Panc1 (cell line): ENCODE measurements around the gene LAYN. TPM values are rescaled to one million over a fixed set of nuclear protein-coding genes. Genes with fewer than 3 reads are reported as not detected.

ENCODE experiments used
- ATAC-seq: fragments of 200-7000 bp; cut with Tn5 transposase; 2 replicates; pipeline ENCODE4 v1.9.1; 2020; ENCODE audit warnings: mild to moderate bottlenecking, moderate library complexity
- BruUV-seq: library from RNA; stranded (reverse); fragments of 400-500 nt; replicated peaks from 2 replicates; lab custom pipeline; 2021; lab: Mats Ljungman, UMichigan
- CTCF ChIA-PET: fragments of 300-600 bp; sonication (Branson Sonifier 250); formaldehyde crosslinking; loops from one replicate; lab custom pipeline; 2022; ENCODE audit warnings: antibody characterized with exemption; lab: Charles Lee
- POLR2A ChIA-PET: fragments of 300-600 bp; sonication (Branson Sonifier 250); formaldehyde crosslinking; loops from one replicate; lab custom pipeline; 2022; ENCODE audit warnings: antibody characterized with exemption; lab: Charles Lee
- DNase-seq: peaks from one replicate; pipeline ENCODE4 v3.0.0-alpha.2; 2010; ENCODE audit warnings: low read depth, low spot score
- H3K27ac ChIP-seq: 2 replicates; pipeline ENCODE4 v1.5.1; 2011; ENCODE audit warnings: mild to moderate bottlenecking, low read length, inconsistent platforms
- H3K27me3 ChIP-seq: fragments of 200-500 bp; sonication (Bioruptor generic); 2 replicates; pipeline ENCODE4 v1.6.0; 2014; ENCODE audit warnings: low read length, inconsistent platforms; ENCODE audit not compliant: control insufficient read depth, insufficient read depth
- H3K36me3 ChIP-seq: fragments of 200-500 bp; sonication (Bioruptor generic); 2 replicates; pipeline ENCODE4 v1.5.1; 2014; ENCODE audit warnings: inconsistent platforms, mild to moderate bottlenecking, low read length, moderate library complexity; ENCODE audit not compliant: control insufficient read depth, insufficient read depth
- H3K4me1 ChIP-seq: 2 replicates; pipeline ENCODE4 v1.5.1; 2011; ENCODE audit warnings: inconsistent platforms, mild to moderate bottlenecking, low read length, moderate library complexity; ENCODE audit not compliant: control insufficient read depth, insufficient read depth
- H3K4me3 ChIP-seq, 2 experiments: 2 replicates each; pipeline ENCODE4 v1.5.1; 2011 to 2012; ENCODE audit warnings: low read depth in 2 of 2, low read length in 2 of 2, mild to moderate bottlenecking in 2 of 2, inconsistent platforms in 1 of 2, moderate library complexity in 1 of 2
- H3K9me3 ChIP-seq: fragments of 200-500 bp; sonication (Bioruptor generic); 2 replicates; pipeline ENCODE4 v1.5.1; 2014; ENCODE audit warnings: low read depth, mild to moderate bottlenecking, inconsistent platforms, low read length, moderate library complexity; ENCODE audit not compliant: control insufficient read depth, insufficient read depth
- POLR2AphosphoS5 ChIP-seq: IDR thresholded peaks from 2 replicates; pipeline ENCODE4 v1.6.1; 2012; ENCODE audit warnings: mild to moderate bottlenecking, low read depth, low read length, moderate library complexity
- SIN3A ChIP-seq: IDR thresholded peaks from 2 replicates; pipeline ENCODE4 v1.6.1; 2012; ENCODE audit warnings: low read depth, mild to moderate bottlenecking, low read length, moderate library complexity, borderline replicate concordance; ENCODE audit not compliant: insufficient read depth
- TCF7L2 ChIP-seq: IDR thresholded peaks from 2 replicates; pipeline ENCODE4 v1.6.1; 2011; ENCODE audit warnings: mild to moderate bottlenecking, low read depth, low read length, inconsistent platforms
- in situ Hi-C: cut with HindIII; loops from 2 replicates; pipeline ENCODE4 v1.10.0; 2016; ENCODE audit warnings: low sequenced_read_pairs, low pct_unique_long_range_greater_than_20kb
- intact Hi-C: fragments of 100-400 bp; cut with micrococcal nuclease; formaldehyde crosslinking; loops from one replicate; pipeline ENCODE4 v1.10.0; 2022; ENCODE audit not compliant: unreplicated experiment
- total RNA-seq: library from RNA; stranded (reverse); gene quantifications from one replicate; pipeline ENCODE4 v1.2.1, GENCODE V29; 2021; ENCODE audit not compliant: unreplicated experiment
- TF ChIP-seq, protein P1 (sequence below): fragments of 450-650 bp; IDR thresholded peaks from 2 replicates; pipeline ENCODE4 v1.5.1; 2017; ENCODE audit warnings: mild to moderate bottlenecking
- TF ChIP-seq, protein P2 (sequence below), 2 experiments: IDR thresholded peaks; 2 replicates each; pipeline ENCODE4 v1.6.1; 2011 to 2012; ENCODE audit warnings: low read depth in 2 of 2, control low read depth in 1 of 2, low read length in 1 of 2, mild to moderate bottlenecking in 1 of 2, moderate library complexity in 1 of 2; ENCODE audit not compliant: insufficient read depth in 1 of 2

The LAYN gene
- total RNA-seq, 1 experiment from 2014 or later = 3.6 TPM

DNA sequence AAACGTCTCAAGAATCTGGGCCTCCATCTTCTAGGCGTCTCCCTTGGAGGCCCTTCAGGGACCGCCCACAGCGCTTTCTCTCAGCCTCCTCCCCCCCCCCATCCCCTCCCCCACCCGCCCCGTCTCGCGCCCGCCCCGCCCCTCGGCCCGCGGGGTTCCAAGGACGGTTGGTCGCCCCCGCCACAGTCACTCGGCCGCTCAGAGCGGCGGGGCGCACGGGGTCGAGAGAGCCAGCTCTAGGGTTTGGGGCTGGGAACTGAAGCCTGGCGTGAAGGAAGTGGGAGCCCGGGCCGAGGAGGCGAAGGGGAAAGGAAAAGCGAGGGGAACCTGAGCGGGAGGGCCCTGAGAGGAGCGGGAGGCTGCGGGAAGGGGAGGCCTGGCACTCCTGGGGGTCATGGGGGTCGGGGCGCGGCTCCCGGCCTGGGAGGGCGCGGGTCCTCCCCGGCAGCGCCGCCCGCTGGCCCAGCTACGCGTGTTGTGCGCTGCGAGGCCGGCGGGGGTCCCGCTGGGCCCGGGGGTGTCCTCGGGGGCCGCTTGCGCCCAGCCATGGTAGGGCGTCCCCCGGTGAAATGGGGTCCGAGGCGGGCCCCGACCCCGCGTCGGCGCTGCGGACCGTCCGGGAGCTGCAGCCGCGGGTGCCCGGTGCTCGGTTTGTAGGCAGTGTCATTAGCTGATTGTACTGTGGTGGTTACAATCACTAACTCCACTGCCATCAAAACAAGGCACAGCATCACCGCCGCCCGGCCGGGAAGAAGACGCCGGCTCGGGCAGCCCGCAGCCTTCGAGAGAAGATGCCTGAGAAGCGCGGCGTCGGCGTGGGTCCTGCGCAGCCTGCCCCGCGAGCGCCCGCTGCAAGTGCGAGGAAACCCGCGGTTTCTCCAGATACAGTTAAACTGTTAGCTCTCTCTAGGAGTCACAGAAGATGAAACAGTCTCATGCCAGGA, 28.0 kb upstream of the LAYN start, which contains the start of gene BTG4:
Gene BTG4, minus strand, starts transcription at position 91 of the 944 bp plus-strand sequence. CDS start 13,610 bp downstream, outside the sequence.
- peak within 1 kb of the TSS; percentile 43 to 49 for H3K4me3 ChIP-seq
- in situ Hi-C loops (no loop called here), intact Hi-C loops (no loop called here)
- BruUV-seq = no TSS peak
- POLR2A ChIA-PET = interaction anchor here (0.5 kb wide), 1 partner anchor 356 kb away, joined by 4 read pairs; no protein-coding TSS in a partner anchor
- no peaks in the 10 kb centered on the region for H3K36me3 ChIP-seq
- peaks cover 11% of the 10 kb centered on the region for H3K27me3 ChIP-seq
- no peaks in the 10 kb centered on the region for H3K9me3 ChIP-seq
- H3K27ac ChIP-seq = no peak within 1 kb of the TSS
- H3K4me1 ChIP-seq = no peaks in the 10 kb centered on the region
- ATAC-seq = peak; percentile 82
- no peak for TF ChIP-seq POLR2AphosphoS5
- TF ChIP-seq, protein P1, sequence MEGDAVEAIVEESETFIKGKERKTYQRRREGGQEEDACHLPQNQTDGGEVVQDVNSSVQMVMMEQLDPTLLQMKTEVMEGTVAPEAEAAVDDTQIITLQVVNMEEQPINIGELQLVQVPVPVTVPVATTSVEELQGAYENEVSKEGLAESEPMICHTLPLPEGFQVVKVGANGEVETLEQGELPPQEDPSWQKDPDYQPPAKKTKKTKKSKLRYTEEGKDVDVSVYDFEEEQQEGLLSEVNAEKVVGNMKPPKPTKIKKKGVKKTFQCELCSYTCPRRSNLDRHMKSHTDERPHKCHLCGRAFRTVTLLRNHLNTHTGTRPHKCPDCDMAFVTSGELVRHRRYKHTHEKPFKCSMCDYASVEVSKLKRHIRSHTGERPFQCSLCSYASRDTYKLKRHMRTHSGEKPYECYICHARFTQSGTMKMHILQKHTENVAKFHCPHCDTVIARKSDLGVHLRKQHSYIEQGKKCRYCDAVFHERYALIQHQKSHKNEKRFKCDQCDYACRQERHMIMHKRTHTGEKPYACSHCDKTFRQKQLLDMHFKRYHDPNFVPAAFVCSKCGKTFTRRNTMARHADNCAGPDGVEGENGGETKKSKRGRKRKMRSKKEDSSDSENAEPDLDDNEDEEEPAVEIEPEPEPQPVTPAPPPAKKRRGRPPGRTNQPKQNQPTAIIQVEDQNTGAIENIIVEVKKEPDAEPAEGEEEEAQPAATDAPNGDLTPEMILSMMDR = peak; percentile 76
- CTCF ChIA-PET = no interaction called here
- no peak for DNase-seq

DNA sequence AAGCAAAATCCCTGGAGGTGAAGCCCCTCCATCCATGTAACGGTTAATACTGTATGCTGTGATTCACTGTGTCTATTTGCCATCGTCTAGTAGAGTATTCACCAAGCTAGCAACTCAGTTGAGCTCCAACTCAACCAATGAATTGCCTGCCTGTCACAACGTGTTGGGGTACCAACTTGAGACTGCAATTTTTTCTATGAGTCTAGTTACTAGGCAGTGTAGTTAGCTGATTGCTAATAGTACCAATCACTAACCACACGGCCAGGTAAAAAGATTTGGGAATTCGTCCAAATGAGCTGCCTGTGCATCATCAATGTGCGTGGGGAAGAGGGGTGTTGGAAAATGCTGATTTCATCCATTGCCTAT, 27.3 kb upstream of the LAYN start:
- no TSS peak for BruUV-seq
- Histone ChIP-seq H3K4me3 (peak overlapping the region; percentile 43 to 49), H3K9me3 (no peaks in the 10 kb centered on the region), H3K36me3 (no peaks in the 10 kb centered on the region), H3K27me3 (peaks cover 11% of the 10 kb centered on the region), H3K27ac (no peak overlapping the region), H3K4me1 (no peaks in the 10 kb centered on the region)
- TF ChIP-seq POLR2AphosphoS5 (no peak), SIN3A (no peak), TCF7L2 (no peak)
- TF ChIP-seq, protein P2, sequence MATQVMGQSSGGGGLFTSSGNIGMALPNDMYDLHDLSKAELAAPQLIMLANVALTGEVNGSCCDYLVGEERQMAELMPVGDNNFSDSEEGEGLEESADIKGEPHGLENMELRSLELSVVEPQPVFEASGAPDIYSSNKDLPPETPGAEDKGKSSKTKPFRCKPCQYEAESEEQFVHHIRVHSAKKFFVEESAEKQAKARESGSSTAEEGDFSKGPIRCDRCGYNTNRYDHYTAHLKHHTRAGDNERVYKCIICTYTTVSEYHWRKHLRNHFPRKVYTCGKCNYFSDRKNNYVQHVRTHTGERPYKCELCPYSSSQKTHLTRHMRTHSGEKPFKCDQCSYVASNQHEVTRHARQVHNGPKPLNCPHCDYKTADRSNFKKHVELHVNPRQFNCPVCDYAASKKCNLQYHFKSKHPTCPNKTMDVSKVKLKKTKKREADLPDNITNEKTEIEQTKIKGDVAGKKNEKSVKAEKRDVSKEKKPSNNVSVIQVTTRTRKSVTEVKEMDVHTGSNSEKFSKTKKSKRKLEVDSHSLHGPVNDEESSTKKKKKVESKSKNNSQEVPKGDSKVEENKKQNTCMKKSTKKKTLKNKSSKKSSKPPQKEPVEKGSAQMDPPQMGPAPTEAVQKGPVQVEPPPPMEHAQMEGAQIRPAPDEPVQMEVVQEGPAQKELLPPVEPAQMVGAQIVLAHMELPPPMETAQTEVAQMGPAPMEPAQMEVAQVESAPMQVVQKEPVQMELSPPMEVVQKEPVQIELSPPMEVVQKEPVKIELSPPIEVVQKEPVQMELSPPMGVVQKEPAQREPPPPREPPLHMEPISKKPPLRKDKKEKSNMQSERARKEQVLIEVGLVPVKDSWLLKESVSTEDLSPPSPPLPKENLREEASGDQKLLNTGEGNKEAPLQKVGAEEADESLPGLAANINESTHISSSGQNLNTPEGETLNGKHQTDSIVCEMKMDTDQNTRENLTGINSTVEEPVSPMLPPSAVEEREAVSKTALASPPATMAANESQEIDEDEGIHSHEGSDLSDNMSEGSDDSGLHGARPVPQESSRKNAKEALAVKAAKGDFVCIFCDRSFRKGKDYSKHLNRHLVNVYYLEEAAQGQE (IDR thresholded peaks at IDR 0.05; ENCODE audit: insufficient read depth in 1 of 2, low read depth in 2 of 2, low read length in 1 of 2) = no peak
- TF ChIP-seq, protein P1 = no peak
- ChIA-PET CTCF (no interaction called here), POLR2A (interaction anchor here (0.5 kb wide), 1 partner anchor 356 kb away, joined by 4 read pairs; no protein-coding TSS in a partner anchor)
- DNase-seq (no peak), ATAC-seq (peak; percentile 74)
- intact Hi-C loops (no loop called here), in situ Hi-C loops (no loop called here)
